Smooth muscle cell (in vitro differentiated cells): ENCODE results near the gene TOB1. TPM values are rescaled to one million over a fixed set of nuclear protein-coding genes. Genes with fewer than 3 reads are reported as not detected.

ENCODE experiments used
- DNase-seq: peaks from one replicate; lab custom pipeline; 2025; ENCODE audit not compliant: unreplicated experiment; lab: John Stamatoyannopoulos, UW
- H2AFZ ChIP-seq: fragments of 200-600 bp; sonication (generic); 2 replicates; pipeline ENCODE4 v1.6.0; 2016; ENCODE audit warnings: antibody characterized with exemption, low read depth, mild to moderate bottlenecking
- H3F3A ChIP-seq: fragments of 200-600 bp; sonication (generic); 2 replicates; pipeline ENCODE4 v1.6.0; 2017; ENCODE audit warnings: antibody characterized with exemption, low read depth
- H3K27ac ChIP-seq: fragments of 200-600 bp; sonication (generic); 2 replicates; pipeline ENCODE4 v1.5.1; 2016; ENCODE audit warnings: low read depth, mild to moderate bottlenecking
- H3K27me3 ChIP-seq: fragments of 200-600 bp; sonication (generic); 2 replicates; pipeline ENCODE4 v1.6.1; 2016; ENCODE audit warnings: low read depth, mild to moderate bottlenecking
- H3K36me3 ChIP-seq: fragments of 200-600 bp; sonication (generic); 2 replicates; pipeline ENCODE4 v1.5.1; 2016; ENCODE audit warnings: low read depth
- H3K4me1 ChIP-seq: fragments of 200-600 bp; sonication (generic); 2 replicates; pipeline ENCODE4 v1.5.1; 2016; ENCODE audit warnings: low read depth
- H3K4me2 ChIP-seq: fragments of 200-600 bp; sonication (generic); 2 replicates; pipeline ENCODE4 v1.6.0; 2016; ENCODE audit warnings: mild to moderate bottlenecking
- H3K4me3 ChIP-seq: fragments of 200-600 bp; sonication (generic); 2 replicates; pipeline ENCODE4 v1.5.1; 2016; ENCODE audit warnings: mild to moderate bottlenecking
- H3K79me2 ChIP-seq: fragments of 200-600 bp; sonication (generic); 2 replicates; pipeline ENCODE4 v1.6.0; 2016; ENCODE audit warnings: low read depth, mild to moderate bottlenecking
- H3K9ac ChIP-seq: fragments of 200-600 bp; sonication (generic); 2 replicates; pipeline ENCODE4 v1.6.0; 2016; ENCODE audit warnings: low read depth
- H3K9me3 ChIP-seq: fragments of 200-600 bp; sonication (generic); replicated peaks from 2 replicates; pipeline ENCODE4 v1.5.1; 2016; ENCODE audit warnings: low read depth
- H4K20me1 ChIP-seq: fragments of 200-600 bp; sonication (generic); 2 replicates; pipeline ENCODE4 v1.6.0; 2016; ENCODE audit warnings: low read depth
- whole genome bisulfite sequencing: methylation state at CpG from one replicate; pipeline ENCODE4 v1.1.7; 2016; ENCODE audit warnings: low lambda C conversion rate; 5-methylcytosine and 5-hydroxymethylcytosine counted together
- polyA plus RNA-seq: library from polyadenylated mRNA; unstranded; fragments of >200 nt; fragmentation: Nextera tagmentation; extraction: Ambion mirVana; gene quantifications from 2 replicates; pipeline ENCODE4 v1.2.1, GENCODE V29; 2016
- total RNA-seq: library from RNA; depleted of rRNA; stranded (reverse); fragments of >200 nt; gene quantifications from 2 replicates; pipeline ENCODE4 v1.2.3, GENCODE V29; 2014
- TF ChIP-seq, protein P1 (sequence below): fragments of 200-600 bp; sonication (generic); IDR thresholded peaks from 2 replicates; pipeline ENCODE4 v1.5.1; 2017; ENCODE audit warnings: borderline replicate concordance, mild to moderate bottlenecking, antibody characterized with exemption; ENCODE audit not compliant: insufficient read depth, poor library complexity, severe bottlenecking

TOB1 gene
- total and polyA plus RNA-seq, 2 experiments from 2014 or later: 29.3 to 39.8 TPM

- peaks cover 27% of the 10 kb centered on the region for H3K4me1 ChIP-seq
- H3K79me2 ChIP-seq: no peaks in the 10 kb centered on the region
- no peak for DNase-seq
- H3F3A ChIP-seq: no peaks in the 10 kb centered on the region
- TF ChIP-seq, protein P1, sequence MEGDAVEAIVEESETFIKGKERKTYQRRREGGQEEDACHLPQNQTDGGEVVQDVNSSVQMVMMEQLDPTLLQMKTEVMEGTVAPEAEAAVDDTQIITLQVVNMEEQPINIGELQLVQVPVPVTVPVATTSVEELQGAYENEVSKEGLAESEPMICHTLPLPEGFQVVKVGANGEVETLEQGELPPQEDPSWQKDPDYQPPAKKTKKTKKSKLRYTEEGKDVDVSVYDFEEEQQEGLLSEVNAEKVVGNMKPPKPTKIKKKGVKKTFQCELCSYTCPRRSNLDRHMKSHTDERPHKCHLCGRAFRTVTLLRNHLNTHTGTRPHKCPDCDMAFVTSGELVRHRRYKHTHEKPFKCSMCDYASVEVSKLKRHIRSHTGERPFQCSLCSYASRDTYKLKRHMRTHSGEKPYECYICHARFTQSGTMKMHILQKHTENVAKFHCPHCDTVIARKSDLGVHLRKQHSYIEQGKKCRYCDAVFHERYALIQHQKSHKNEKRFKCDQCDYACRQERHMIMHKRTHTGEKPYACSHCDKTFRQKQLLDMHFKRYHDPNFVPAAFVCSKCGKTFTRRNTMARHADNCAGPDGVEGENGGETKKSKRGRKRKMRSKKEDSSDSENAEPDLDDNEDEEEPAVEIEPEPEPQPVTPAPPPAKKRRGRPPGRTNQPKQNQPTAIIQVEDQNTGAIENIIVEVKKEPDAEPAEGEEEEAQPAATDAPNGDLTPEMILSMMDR: no peak
- H3K9ac ChIP-seq: no peak overlapping the region
- H4K20me1 ChIP-seq: no peaks in the 10 kb centered on the region
- H3K4me3 ChIP-seq: no peak overlapping the region
- no peaks in the 10 kb centered on the region for H3K9me3 ChIP-seq
- no peak overlapping the region for H3K4me2 ChIP-seq
- WGBS: 74% methylated on average over 38 of the region's 38 CpGs
- H3K27me3 ChIP-seq: no peaks in the 10 kb centered on the region
- no peaks in the 10 kb centered on the region for H3K36me3 ChIP-seq
- no peak overlapping the region for H3K27ac ChIP-seq
- no peak overlapping the region for H2AFZ ChIP-seq
Observed at GRCh38 chr17:50834429-50835300, 31.5 kb downstream of the TOB1 start.

DNA sequence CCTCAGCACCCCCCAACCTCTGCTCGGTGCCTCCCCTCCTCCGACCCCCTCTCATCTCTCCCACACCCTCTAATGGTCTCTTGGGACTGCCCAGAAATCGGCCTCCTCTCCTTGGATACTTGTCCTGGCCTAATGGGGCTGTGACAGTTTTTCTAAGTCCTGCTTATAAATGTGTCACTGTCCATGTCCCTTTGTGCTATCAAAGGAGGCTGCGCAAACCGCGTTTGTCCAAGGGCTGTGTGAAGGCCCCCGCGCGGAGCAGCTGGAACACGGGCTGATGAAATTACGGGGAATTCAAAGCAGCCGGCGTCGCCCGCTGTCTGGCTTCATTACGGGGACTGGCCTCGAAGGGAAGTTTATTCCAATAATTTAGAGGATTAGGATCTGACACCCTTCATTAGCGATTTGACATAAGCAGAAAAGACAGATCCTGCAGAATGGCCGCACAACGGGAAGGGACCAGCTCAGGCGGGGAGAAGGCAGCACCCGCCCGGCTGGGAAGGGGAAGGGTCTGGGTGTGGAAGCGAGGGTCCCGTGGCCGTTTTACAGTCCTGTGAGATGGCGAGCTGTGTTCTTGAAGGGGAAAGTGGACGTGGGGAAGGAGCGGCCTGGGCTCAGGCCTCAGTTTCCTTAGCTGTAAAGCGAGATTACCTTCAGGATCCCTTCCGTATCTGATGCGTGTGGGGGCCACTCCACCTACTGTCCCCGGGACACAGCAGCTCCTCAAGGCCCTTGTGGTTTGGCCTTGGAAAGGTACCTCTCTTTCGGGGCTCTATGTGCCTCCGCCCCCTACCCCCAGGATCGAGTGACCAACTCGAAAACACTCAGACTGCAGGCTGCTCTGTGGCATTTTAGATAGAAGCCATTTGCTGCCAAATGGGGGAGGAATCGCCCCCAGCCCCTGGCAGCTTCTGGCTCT, 32.4 kb downstream of the TOB1 start:
- Histone ChIP-seq H3K9ac (no peak overlapping the region), H4K20me1 (no peaks in the 10 kb centered on the region), H3K27ac (no peak overlapping the region), H3K4me3 (no peak overlapping the region), H3K4me2 (no peak overlapping the region), H3K27me3 (no peaks in the 10 kb centered on the region), H3K36me3 (no peaks in the 10 kb centered on the region), H3K4me1 (peaks cover 27% of the 10 kb centered on the region), H3K9me3 (no peaks in the 10 kb centered on the region), H3K79me2 (no peaks in the 10 kb centered on the region), H3F3A (no peaks in the 10 kb centered on the region), H2AFZ (no peak overlapping the region)
- no peak for DNase-seq
- TF ChIP-seq, protein P1: no peak
- WGBS: 88% methylated on average over 35 of the region's 38 CpGs

GRCh38 chr17:50832864-50833381, 33.2 kb downstream of the TOB1 start:
- no peaks in the 10 kb centered on the region for H3K9me3 ChIP-seq
- no peaks in the 10 kb centered on the region for H3K79me2 ChIP-seq
- H3K4me3 ChIP-seq: no peak overlapping the region
- no peaks in the 10 kb centered on the region for H4K20me1 ChIP-seq
- H3K4me2 ChIP-seq: no peak overlapping the region
- no peaks in the 10 kb centered on the region for H3K27me3 ChIP-seq
- TF ChIP-seq, protein P1: no peak
- DNase-seq: no peak
- peaks cover 21% of the 10 kb centered on the region for H3K4me1 ChIP-seq
- H3K9ac ChIP-seq: no peak overlapping the region
- no peak overlapping the region for H2AFZ ChIP-seq
- H3F3A ChIP-seq: no peaks in the 10 kb centered on the region
- 92% methylated on average over 9 of the region's 13 CpGs for WGBS
- H3K36me3 ChIP-seq: no peaks in the 10 kb centered on the region
- H3K27ac ChIP-seq: no peak overlapping the region
